GM19025 (cell line): ENCODE results near the gene CATSPER3.
"Not testable (repeated sequence)": the region's sequence is repeated elsewhere in the genome, so short reads cannot be mapped to it uniquely, and the experiment has no call there.

ENCODE experiments used
- ATAC-seq: cut with Tn5 transposase; IDR thresholded peaks from one replicate; pipeline ENCODE4 v1.9.1; 2021; ENCODE audit warnings: mild to moderate bottlenecking, low read depth, moderate library complexity; ENCODE audit not compliant: unreplicated experiment

CATSPER3 gene

GRCh38 chr5:134969166-134969565 is 1.5 kb downstream of the CATSPER3 start:
- ATAC-seq, result no peak

- no peak for ATAC-seq
Measured at GRCh38 chr5:134975078-134975715, 7.5 kb downstream of the CATSPER3 start.

- no peak for ATAC-seq
Measured at GRCh38 chr5:134975843-134976242, 8.1 kb downstream of the CATSPER3 start.

GRCh38 chr5:134976841-134977240 is 9.1 kb downstream of the CATSPER3 start:
- ATAC-seq, result no peak

- ATAC-seq, result no peak
Measured at GRCh38 chr5:134979416-134979815, 11.7 kb downstream of the CATSPER3 start.

- no peak for ATAC-seq
Measured at GRCh38 chr5:134982230-134982629, 14.5 kb downstream of the CATSPER3 start.

GRCh38 chr5:134989266-134989830 is 21.6 kb downstream of the CATSPER3 start:
- no peak for ATAC-seq

- ATAC-seq, result not testable (repeated sequence)
Measured at GRCh38 chr5:134990183-134990582, 22.5 kb downstream of the CATSPER3 start.

GRCh38 chr5:134992148-134992547 is 24.4 kb downstream of the CATSPER3 start:
- no peak for ATAC-seq

- ATAC-seq, result no peak
Measured at GRCh38 chr5:134993161-134993560, 25.5 kb downstream of the CATSPER3 start.

GRCh38 chr5:134994560-134995156 is 27.0 kb downstream of the CATSPER3 start:
- ATAC-seq, result no peak

GRCh38 chr5:134995850-134996402 is 28.2 kb downstream of the CATSPER3 start:
- no peak for ATAC-seq

- no peak for ATAC-seq
Measured at GRCh38 chr5:134997015-134997414, 29.3 kb downstream of the CATSPER3 start.

- not testable (repeated sequence) for ATAC-seq
Measured at GRCh38 chr5:134998068-134998467, 30.4 kb downstream of the CATSPER3 start.

- no peak for ATAC-seq
Measured at GRCh38 chr5:135004376-135004775, 36.7 kb downstream of the CATSPER3 start.

- no peak for ATAC-seq
Measured at GRCh38 chr5:135005076-135005475, 37.4 kb downstream of the CATSPER3 start.

GRCh38 chr5:135007305-135007704 is 39.6 kb downstream of the CATSPER3 start:
- ATAC-seq, result no peak

GRCh38 chr5:135007749-135008363 is 40.1 kb downstream of the CATSPER3 start:
- ATAC-seq, result no peak

GRCh38 chr5:135008556-135008955 is 40.8 kb downstream of the CATSPER3 start:
- ATAC-seq, result no peak

GRCh38 chr5:135008981-135009735 is 41.5 kb downstream of the CATSPER3 start:
- ATAC-seq, result no peak
